OCI-LY7 (cell line): ENCODE results near the gene SPAAR. TPM values are rescaled to one million over a fixed set of nuclear protein-coding genes. Genes with fewer than 3 reads are reported as not detected.

Experiments
- Bru-seq: library from RNA; stranded (reverse); fragments of 400-500 nt; gene quantifications from one replicate; lab custom pipeline; 2021; lab: Mats Ljungman, UMichigan
- BruChase-seq, 2 experiments: library from RNA; stranded (reverse); fragments of 400-500 nt; gene quantifications; one replicate each; lab custom pipeline; 2021; lab: Mats Ljungman, UMichigan
- BruUV-seq: library from RNA; stranded (reverse); fragments of 400-500 nt; replicated peaks from 2 replicates; lab custom pipeline; 2021; lab: Mats Ljungman, UMichigan
- CTCF ChIA-PET: fragments of 300-600 bp; sonication (Branson Sonifier 250); formaldehyde crosslinking; loops from one replicate; lab custom pipeline; 2022; ENCODE audit warnings: antibody characterized with exemption; ENCODE audit not compliant: unreplicated experiment; lab: Charles Lee
- POLR2A ChIA-PET: fragments of 300-600 bp; sonication (Branson Sonifier 250); formaldehyde crosslinking; loops from one replicate; lab custom pipeline; 2022; ENCODE audit warnings: antibody characterized with exemption; lab: Charles Lee
- DNase-seq: peaks from one replicate; pipeline ENCODE4 v3.0.0-alpha.2; 2015; ENCODE audit warnings: low spot score
- H2AFZ ChIP-seq: fragments of 200-600 bp; sonication (generic), shearing (Covaris generic); 2 replicates; pipeline ENCODE4 v1.6.1; 2014; ENCODE audit warnings: mild to moderate bottlenecking, antibody characterized with exemption, low read length, moderate library complexity
- H3K27ac ChIP-seq: fragments of 200-600 bp; sonication (generic); 2 replicates; pipeline ENCODE4 v1.5.1; 2014; ENCODE audit warnings: mixed run types, low read depth, mild to moderate bottlenecking, moderate library complexity, low read length, inconsistent platforms; ENCODE audit not compliant: poor library complexity, severe bottlenecking
- H3K36me3 ChIP-seq: fragments of 200-600 bp; sonication (generic); 2 replicates; pipeline ENCODE4 v1.6.1; 2014; ENCODE audit warnings: mild to moderate bottlenecking, antibody characterized with exemption, low read length, moderate library complexity, mixed read lengths; ENCODE audit not compliant: insufficient read depth
- H3K4me1 ChIP-seq: fragments of 200-600 bp; sonication (generic); 2 replicates; pipeline ENCODE4 v1.5.1; 2014; ENCODE audit warnings: mild to moderate bottlenecking, low read length; ENCODE audit not compliant: insufficient read depth, poor library complexity, severe bottlenecking
- H3K4me2 ChIP-seq: fragments of 200-600 bp; sonication (generic); 2 replicates; pipeline ENCODE4 v1.6.1; 2014; ENCODE audit warnings: mild to moderate bottlenecking, low read length
- H3K4me3 ChIP-seq: fragments of 200-600 bp; sonication (generic); 2 replicates; pipeline ENCODE4 v1.5.1; 2014; ENCODE audit warnings: mild to moderate bottlenecking, low read depth, low read length; ENCODE audit not compliant: poor library complexity, severe bottlenecking
- H3K79me2 ChIP-seq: fragments of 200-600 bp; sonication (generic); 2 replicates; pipeline ENCODE4 v1.6.1; 2016; ENCODE audit warnings: low read depth, mild to moderate bottlenecking, low read length, moderate library complexity, mixed read lengths; ENCODE audit not compliant: insufficient read depth
- H3K9me2 ChIP-seq: fragments of 200-600 bp; sonication (generic); 2 replicates; pipeline ENCODE4 v1.6.1; 2016; ENCODE audit warnings: mild to moderate bottlenecking, low read length, mixed read lengths; ENCODE audit not compliant: insufficient read depth
- H3K9me3 ChIP-seq: fragments of 200-600 bp; sonication (generic); 2 replicates; pipeline ENCODE4 v1.6.1; 2014; ENCODE audit warnings: mild to moderate bottlenecking, mixed run types, low read length, mixed read lengths
- H4K20me1 ChIP-seq: fragments of 200-600 bp; sonication (generic); 2 replicates; pipeline ENCODE4 v1.6.1; 2014; ENCODE audit warnings: mild to moderate bottlenecking, antibody characterized with exemption, low read length, moderate library complexity, mixed read lengths; ENCODE audit not compliant: insufficient read depth
- CTCF ChIP-seq: fragments of 200-600 bp; sonication (generic); conservative IDR thresholded peaks from 2 replicates; pipeline ENCODE4 v1.5.1; 2014; ENCODE audit warnings: mild to moderate bottlenecking, antibody characterized with exemption, low read length, moderate library complexity, mixed read lengths
- EZH2phosphoT487 ChIP-seq: fragments of 200-600 bp; sonication (generic); IDR thresholded peaks from 2 replicates; pipeline ENCODE4 v1.6.1; 2018; ENCODE audit warnings: low read depth, borderline replicate concordance, mild to moderate bottlenecking, mixed run types, antibody characterized with exemption, low read length, moderate library complexity, mixed read lengths
- intact Hi-C: fragments of 100-400 bp; cut with micrococcal nuclease; formaldehyde crosslinking; loops from one replicate; pipeline ENCODE4 v1.10.0; 2022; ENCODE audit not compliant: unreplicated experiment
- long read RNA-seq: library from polyadenylated mRNA; stranded (forward); transcript quantifications from one replicate; pipeline ENCODE4 v2.0.0, GENCODE V29; 2022
- total RNA-seq, 2 experiments: library from RNA; depleted of rRNA in 1 of 2; stranded (reverse); fragments of >200 nt in 1 of 2; shearing (Covaris generic) in 1 of 2; gene quantifications; 2 replicates each; pipeline ENCODE4 v1.2.3, GENCODE V29; 2014 to 2022

Gene SPAAR
- total RNA-seq (2014; rRNA removed; shearing (Covaris generic)) (not detected in 2 replicates), total RNA-seq (2022) (not detected in 2 replicates), Bru-seq, nascent RNA (not detected), BruChase-seq, experiment 1, labeled RNA remaining after a 6-hour chase (percentile 18 among the genes with signal in this experiment), BruChase-seq, experiment 2, labeled RNA remaining after a 2-hour chase (not detected)
- long read RNA-seq = 0 reads

GRCh38 chr9:35909274-35909673 lies at the start of gene SPAAR:
Gene SPAAR (plus strand): TSS chr9:35909490. CDS start chr9:35910464, 974 bp downstream.
- H3K36me3 ChIP-seq = no peaks in the 10 kb centered on the region
- H4K20me1 ChIP-seq = no peaks in the 10 kb centered on the region
- no peak for TF ChIP-seq CTCF
- no peak for TF ChIP-seq EZH2phosphoT487
- no peak within 1 kb of the TSS for H3K27ac ChIP-seq
- no peaks in the 10 kb centered on the region for H3K9me2 ChIP-seq
- H3K79me2 ChIP-seq = no peaks in the 10 kb centered on the region
- no peak within 1 kb of the TSS for H3K4me2 ChIP-seq
- H2AFZ ChIP-seq = no peak within 1 kb of the TSS
- intact Hi-C loops = no loop called here
- 0 out of 2 replicates have a peak, but pooled peaks cover 3% of the 10 kb centered on the region for H3K9me3 ChIP-seq
- POLR2A ChIA-PET = no interaction called here
- CTCF ChIA-PET = no interaction called here
- H3K4me3 ChIP-seq = no peak within 1 kb of the TSS
- no peak for DNase-seq
- H3K4me1 ChIP-seq = peaks cover 4% of the 10 kb centered on the region
- BruUV-seq = no TSS peak

- BruUV-seq = no TSS peak
- DNase-seq = no peak
- Histone ChIP-seq H3K9me2 (no peaks in the 10 kb centered on the region), H4K20me1 (no peaks in the 10 kb centered on the region), H2AFZ (no peak overlapping the region), H3K4me1 (no peaks in the 10 kb centered on the region), H3K27ac (no peak overlapping the region), H3K9me3 (no peaks in the 10 kb centered on the region), H3K4me2 (no peak overlapping the region), H3K79me2 (no peaks in the 10 kb centered on the region), H3K4me3 (no peak overlapping the region), H3K36me3 (no peaks in the 10 kb centered on the region)
- TF ChIP-seq EZH2phosphoT487 (no peak), CTCF (no peak)
- ChIA-PET CTCF (no interaction called here), POLR2A (interaction anchor here (0.6 kb wide), 1 partner anchor 21 kb away, joined by 3 read pairs; no protein-coding TSS in a partner anchor)
- intact Hi-C loops = no loop called here
Observed at GRCh38 chr9:35859990-35860339, 49.3 kb upstream of the SPAAR start.

- Histone ChIP-seq H3K9me2 (no peaks in the 10 kb centered on the region), H3K4me2 (no peak overlapping the region), H3K4me3 (no peak overlapping the region), H3K4me1 (no peaks in the 10 kb centered on the region), H2AFZ (no peak overlapping the region), H3K9me3 (no peaks in the 10 kb centered on the region), H3K36me3 (no peaks in the 10 kb centered on the region), H3K27ac (no peak overlapping the region), H4K20me1 (no peaks in the 10 kb centered on the region), H3K79me2 (no peaks in the 10 kb centered on the region)
- CTCF ChIA-PET = no interaction called here
- BruUV-seq = no TSS peak
- DNase-seq = no peak
- TF ChIP-seq EZH2phosphoT487 (no peak), CTCF (no peak)
- intact Hi-C loops = no loop called here
- POLR2A ChIA-PET = interaction anchor here (1.2 kb wide), 1 partner anchor 133 kb away, joined by 3 read pairs; no protein-coding TSS in a partner anchor
Observed at GRCh38 chr9:35861161-35861897, 48.0 kb upstream of the SPAAR start.
